Activated T-helper 17 cell treated with anti-CD3 and anti-CD28 coated beads, Interleukin-2, amount 50 U/mL, for 72 hours (primary cell): ENCODE data around the gene UBASH3A. TPM values are rescaled to one million over a fixed set of nuclear protein-coding genes. Genes with fewer than 3 reads are reported as not detected.

ENCODE experiments used
- ATAC-seq: fragments of 150-1000 bp; cut with Tn5 transposase; replicated peaks from 2 replicates; pipeline ENCODE4 v1.10.0; 2021; ENCODE audit warnings: mild to moderate bottlenecking, moderate library complexity
- H3K27ac Mint-ChIP-seq: one replicate; pipeline ENCODE4 v1.8.0; 2022; ENCODE audit warnings: mixed read lengths
- H3K27me3 Mint-ChIP-seq: one replicate; pipeline ENCODE4 v1.8.0; 2022; ENCODE audit warnings: mixed read lengths
- H3K36me3 Mint-ChIP-seq: one replicate; pipeline ENCODE4 v1.8.0; 2022; ENCODE audit warnings: low read depth, mild to moderate bottlenecking, mixed read lengths
- H3K4me1 Mint-ChIP-seq: one replicate; pipeline ENCODE4 v1.8.0; 2022; ENCODE audit warnings: mixed read lengths
- H3K4me3 Mint-ChIP-seq: one replicate; pipeline ENCODE4 v1.8.0; 2022; ENCODE audit warnings: mild to moderate bottlenecking, mixed read lengths
- H3K9me3 Mint-ChIP-seq: one replicate; pipeline ENCODE4 v1.8.0; 2022; ENCODE audit warnings: mixed read lengths
- total RNA-seq, 2 donors: library from RNA; stranded (reverse); gene quantifications; one replicate each; pipeline ENCODE4 v1.2.3, GENCODE V29; 2022

The UBASH3A gene
- total RNA-seq, 2 donors from 2014 or later, result 28.3 to 42.1 TPM

DNA sequence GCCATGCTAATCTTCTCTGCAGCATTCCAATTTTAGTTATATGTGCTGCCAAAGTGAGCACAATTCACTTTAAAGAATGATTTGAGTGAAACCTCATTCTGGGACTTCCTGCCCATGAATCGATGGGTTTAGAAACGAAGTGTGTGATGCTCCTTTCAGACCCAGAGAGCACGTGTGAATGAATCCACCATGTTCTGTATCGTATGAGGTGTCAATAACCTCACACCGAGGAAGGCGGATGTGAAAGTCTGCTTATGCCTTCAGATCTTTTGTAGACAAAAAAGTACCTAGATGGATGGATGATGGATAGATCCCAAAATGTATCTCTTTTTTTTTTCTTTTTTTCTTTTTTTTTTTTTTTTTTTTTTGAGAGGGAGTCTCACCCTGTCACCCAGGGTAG is 13.8 kb downstream of the UBASH3A start:
- ATAC-seq, result peak; percentile 32
- Mint-ChIP-seq H3K9me3 (no peaks in the 10 kb centered on the region), H3K4me1 (peaks cover 66% of the 10 kb centered on the region), H3K36me3 (no peaks in the 10 kb centered on the region), H3K27me3 (no peaks in the 10 kb centered on the region), H3K4me3 (no peak overlapping the region), H3K27ac (peak overlapping the region; percentile 69)

DNA sequence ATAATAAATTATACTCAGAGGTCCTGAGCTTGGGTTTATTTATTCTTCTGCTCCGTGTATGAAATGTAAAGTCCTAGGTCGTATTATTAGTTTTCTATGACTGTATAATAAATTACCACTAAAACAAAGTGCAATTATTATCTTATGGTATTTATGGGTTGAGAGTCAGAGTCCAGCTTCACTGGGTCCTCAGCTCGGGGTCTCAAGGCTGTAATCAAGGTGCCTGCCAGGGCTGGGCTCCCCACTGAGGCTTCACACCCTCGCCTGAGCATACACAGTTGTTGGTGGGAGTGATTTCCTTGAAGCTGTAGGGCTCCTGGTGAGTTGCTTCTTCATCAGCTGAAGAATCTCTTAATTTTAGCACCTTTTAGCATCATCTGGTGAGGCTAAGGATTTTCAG is 15.2 kb downstream of the UBASH3A start:
- no peak overlapping the region for H3K27ac Mint-ChIP-seq

DNA sequence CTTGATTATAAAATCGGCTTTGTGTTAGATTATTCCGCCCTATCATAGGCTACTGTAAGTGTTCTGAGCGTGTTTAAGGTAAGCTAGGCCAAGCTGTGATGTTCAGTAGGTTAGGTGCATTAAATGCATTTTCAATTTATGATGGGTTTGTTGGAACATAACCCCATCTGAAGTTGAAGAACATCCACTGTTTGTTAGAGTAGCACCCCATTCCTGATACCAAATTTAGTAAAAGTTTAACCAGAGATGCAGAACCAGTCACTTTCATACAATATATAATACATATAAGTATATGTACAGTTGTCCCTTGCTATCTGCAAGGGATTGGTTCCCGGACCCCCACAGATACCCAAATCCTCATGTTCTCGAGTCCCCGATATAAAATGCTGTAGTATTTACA is 16.1 kb downstream of the UBASH3A start:
- Mint-ChIP-seq H3K27ac (no peak overlapping the region), H3K4me1 (peaks cover 73% of the 10 kb centered on the region), H3K9me3 (no peaks in the 10 kb centered on the region), H3K36me3 (no peaks in the 10 kb centered on the region), H3K27me3 (no peaks in the 10 kb centered on the region), H3K4me3 (no peak overlapping the region)
- ATAC-seq, result no peak

More for the DNA sequence above, 15.2 kb downstream of the UBASH3A start:
- Mint-ChIP-seq H3K4me1 (peaks cover 71% of the 10 kb centered on the region), H3K9me3 (no peaks in the 10 kb centered on the region), H3K27me3 (no peaks in the 10 kb centered on the region), H3K36me3 (no peaks in the 10 kb centered on the region), H3K4me3 (no peak overlapping the region)
- ATAC-seq, result no peak

DNA sequence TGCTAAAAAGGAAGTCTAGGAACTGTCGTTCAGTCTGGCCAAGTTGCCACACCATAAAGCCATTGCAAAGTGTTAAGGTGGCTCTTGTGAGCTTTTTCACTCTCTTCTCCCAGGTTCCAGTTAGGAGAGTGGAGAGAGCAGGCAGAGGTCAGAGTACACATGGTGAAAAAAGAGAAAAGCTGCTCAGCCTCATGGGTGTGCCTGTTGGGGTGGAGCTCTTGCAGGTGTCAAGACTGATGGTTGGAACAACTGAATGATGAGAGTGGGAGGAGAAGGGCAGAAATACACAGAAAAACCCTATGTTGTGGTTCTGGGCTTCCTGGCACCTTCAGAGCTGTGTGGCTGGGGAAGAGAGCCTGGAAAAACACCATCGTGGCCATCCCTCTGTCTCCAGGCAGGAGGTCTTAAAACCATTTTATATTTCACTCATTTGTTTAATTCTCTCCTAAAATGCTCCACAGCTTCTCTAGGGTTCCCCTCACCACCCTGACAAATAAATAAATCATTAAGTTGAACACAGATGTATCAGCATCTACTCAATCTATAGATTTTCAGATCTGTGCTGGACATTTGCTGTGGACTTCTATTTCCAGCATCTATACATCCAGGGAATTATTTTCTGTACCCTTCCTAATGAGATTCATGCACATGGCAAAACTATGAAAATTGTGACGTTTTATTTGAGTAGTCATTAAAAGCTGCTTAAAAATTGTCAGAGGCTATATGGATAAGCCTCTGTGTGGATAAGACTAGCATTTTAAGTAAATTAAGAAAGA is 17.5 kb downstream of the UBASH3A start:
- no peaks in the 10 kb centered on the region for H3K27me3 Mint-ChIP-seq
- no peaks in the 10 kb centered on the region for H3K36me3 Mint-ChIP-seq
- H3K4me3 Mint-ChIP-seq, result peak overlapping the region; percentile 76
- peak; percentile 52 for ATAC-seq
- peaks cover 82% of the 10 kb centered on the region for H3K4me1 Mint-ChIP-seq
- H3K27ac Mint-ChIP-seq, result peak overlapping the region; percentile 87
- no peaks in the 10 kb centered on the region for H3K9me3 Mint-ChIP-seq

DNA sequence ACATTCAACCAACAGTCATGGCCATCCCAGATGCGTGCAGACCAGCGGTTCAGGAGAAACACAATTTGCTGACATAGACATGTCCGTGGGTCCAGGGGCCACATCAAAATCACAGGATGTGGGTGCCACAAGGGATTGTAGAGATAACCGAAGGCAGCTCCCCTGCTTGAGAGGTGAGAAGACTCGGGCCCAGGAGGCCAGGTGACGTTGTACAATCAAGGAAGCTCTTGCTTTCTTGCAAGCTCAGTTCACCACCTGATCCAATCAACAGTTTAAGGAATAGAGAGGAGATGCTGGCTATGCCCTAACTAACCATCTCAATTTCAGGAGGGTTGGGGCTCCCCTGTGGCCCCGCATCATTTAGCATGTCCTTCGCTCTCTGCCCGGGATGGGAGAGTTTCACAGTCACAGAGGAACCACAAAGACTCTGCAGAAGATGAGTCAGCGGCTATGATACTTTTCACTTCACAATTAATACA is 19.5 kb downstream of the UBASH3A start:
- Mint-ChIP-seq H3K27ac (peak overlapping the region; percentile 87), H3K9me3 (no peaks in the 10 kb centered on the region), H3K27me3 (no peaks in the 10 kb centered on the region), H3K36me3 (no peaks in the 10 kb centered on the region), H3K4me3 (peak overlapping the region; percentile 76), H3K4me1 (peaks cover 79% of the 10 kb centered on the region)
- ATAC-seq, result peak; percentile 69

DNA sequence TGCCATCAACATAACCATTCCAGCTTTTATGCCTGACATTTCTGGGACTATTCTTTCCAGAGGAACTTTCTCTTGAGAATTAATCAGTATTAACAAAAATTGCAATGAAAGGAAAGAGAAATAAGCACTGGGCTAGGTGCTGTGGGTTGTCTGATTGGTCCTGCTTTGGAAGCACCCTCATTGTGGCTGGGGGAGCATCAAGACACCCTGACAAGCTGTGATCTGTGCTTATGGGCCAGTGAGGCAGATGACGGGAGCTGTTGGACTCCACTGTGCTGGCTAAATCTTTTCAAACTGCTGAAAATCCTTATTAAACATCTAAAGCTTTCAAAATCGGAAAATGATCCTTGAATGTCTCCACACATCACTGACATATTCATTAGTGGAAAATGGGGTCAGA is 20.0 kb downstream of the UBASH3A start:
- ATAC-seq, result no peak
- peak overlapping the region; percentile 87 for H3K27ac Mint-ChIP-seq
- H3K4me3 Mint-ChIP-seq, result peak overlapping the region; percentile 76
- peaks cover 3% of the 10 kb centered on the region for H3K36me3 Mint-ChIP-seq
- no peaks in the 10 kb centered on the region for H3K27me3 Mint-ChIP-seq
- no peaks in the 10 kb centered on the region for H3K9me3 Mint-ChIP-seq
- peaks cover 75% of the 10 kb centered on the region for H3K4me1 Mint-ChIP-seq

DNA sequence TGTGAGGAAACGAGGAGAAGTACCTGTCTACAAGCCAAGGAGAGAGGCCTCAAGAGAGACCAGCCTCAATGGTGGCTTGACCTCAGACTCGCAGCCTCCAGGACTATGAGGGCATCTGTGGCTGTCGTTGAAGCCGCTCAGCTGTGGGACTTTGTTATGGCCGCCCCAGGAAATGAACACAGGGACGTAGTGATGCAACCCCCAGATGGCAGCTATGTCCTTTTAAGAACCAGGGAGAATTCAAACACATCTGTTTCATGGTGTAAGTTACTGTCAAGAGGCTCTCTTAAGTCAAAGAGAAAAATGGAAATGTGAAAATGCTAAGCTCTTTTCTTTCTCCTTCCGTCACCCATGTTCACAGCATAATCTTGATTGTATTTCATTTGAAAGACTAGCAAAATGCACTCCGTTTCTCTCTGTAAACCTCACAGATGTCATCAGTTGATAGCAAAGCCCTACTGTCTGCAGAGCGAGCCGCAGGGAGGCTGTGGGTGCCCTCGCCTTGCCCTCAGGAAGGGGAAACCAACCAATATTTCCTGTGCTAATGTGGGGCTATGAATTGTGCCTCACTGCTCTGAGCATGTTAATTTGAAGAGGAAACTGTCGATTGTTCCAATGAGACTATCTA is 21.3 kb downstream of the UBASH3A start:
- Mint-ChIP-seq H3K36me3 (peaks cover 16% of the 10 kb centered on the region), H3K4me3 (peak overlapping the region; percentile 76), H3K27ac (peak overlapping the region; percentile 88), H3K4me1 (peaks cover 63% of the 10 kb centered on the region), H3K9me3 (no peaks in the 10 kb centered on the region), H3K27me3 (no peaks in the 10 kb centered on the region)
- ATAC-seq, result peak; percentile 66

DNA sequence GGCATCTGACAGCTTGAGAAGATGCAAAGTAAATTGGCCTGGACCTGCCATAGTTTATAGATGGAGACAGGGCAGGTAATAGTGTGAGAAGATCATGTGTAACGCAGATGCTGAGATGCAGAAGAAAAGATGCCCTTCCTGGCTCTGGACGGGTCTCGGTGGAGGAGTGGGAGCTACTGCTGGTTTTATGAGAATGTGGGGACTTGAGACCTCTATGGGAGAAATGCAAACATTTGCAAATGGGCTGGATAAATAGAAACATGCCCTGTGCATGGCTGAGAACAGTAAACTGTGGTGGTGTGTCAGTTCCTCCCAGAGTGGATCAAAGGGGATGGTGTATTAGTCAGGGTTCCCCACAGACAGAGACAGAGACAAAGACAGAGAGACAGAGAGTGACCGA is 21.9 kb downstream of the UBASH3A start:
- Mint-ChIP-seq H3K4me3 (peak overlapping the region; percentile 76), H3K36me3 (peaks cover 17% of the 10 kb centered on the region), H3K9me3 (no peaks in the 10 kb centered on the region), H3K27ac (peak overlapping the region; percentile 88), H3K27me3 (no peaks in the 10 kb centered on the region), H3K4me1 (peaks cover 58% of the 10 kb centered on the region)
- peak; percentile 72 for ATAC-seq

DNA sequence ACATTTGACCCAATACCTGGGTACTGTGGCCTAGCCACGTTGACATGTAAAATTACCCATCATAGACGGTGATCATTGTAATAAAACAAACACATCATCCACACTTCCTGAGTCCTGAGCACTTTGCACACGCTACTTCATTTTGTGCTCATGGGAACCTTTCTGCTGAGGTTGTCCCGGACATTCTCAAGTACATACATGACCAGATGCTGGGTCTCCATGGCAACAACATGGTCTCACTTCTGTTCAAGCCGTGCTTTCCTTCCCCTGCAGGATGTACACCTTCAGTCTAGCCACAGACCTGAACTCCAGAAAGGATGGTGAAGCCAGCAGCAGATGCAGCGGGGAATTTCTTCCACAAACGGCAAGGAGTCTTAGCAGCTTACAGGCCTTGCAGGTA is 22.7 kb downstream of the UBASH3A start:
- peaks cover 21% of the 10 kb centered on the region for H3K36me3 Mint-ChIP-seq
- ATAC-seq, result no peak
- H3K4me1 Mint-ChIP-seq, result peaks cover 50% of the 10 kb centered on the region
- no peaks in the 10 kb centered on the region for H3K9me3 Mint-ChIP-seq
- H3K4me3 Mint-ChIP-seq, result peak overlapping the region; percentile 76
- no peak overlapping the region for H3K27ac Mint-ChIP-seq
- no peaks in the 10 kb centered on the region for H3K27me3 Mint-ChIP-seq

DNA sequence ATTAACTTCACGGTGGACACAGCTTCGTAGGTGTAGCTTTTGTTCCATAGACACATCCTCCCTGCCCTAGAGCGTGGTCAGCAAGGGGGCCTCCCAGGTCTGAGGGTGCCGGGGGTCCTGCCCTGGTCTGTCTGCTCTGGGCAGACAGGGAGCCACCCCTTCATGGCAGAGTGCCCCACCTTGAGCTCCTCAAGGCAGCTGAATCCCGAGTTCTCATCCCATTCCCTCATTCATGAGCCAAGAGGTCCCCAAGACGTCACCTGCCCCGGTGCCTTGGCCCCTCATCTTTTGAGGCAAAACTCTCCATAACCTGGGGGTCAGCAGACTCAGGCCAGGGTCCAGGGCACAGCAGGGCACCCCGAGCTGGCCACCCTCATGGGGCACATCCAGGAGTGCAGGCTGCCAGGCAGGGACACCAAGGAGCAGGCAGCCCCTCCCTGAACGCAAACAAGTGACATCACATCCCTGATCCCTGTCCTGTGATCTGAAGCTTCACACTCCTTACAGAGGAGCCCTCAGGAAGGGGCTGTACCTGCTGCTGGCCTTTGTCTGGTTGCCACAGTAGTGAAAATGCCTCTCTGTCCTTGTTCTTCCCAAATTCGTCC is 23.3 kb downstream of the UBASH3A start:
- Mint-ChIP-seq H3K4me3 (peak overlapping the region; percentile 76), H3K36me3 (peaks cover 27% of the 10 kb centered on the region), H3K9me3 (no peaks in the 10 kb centered on the region), H3K4me1 (peaks cover 44% of the 10 kb centered on the region), H3K27ac (no peak overlapping the region), H3K27me3 (no peaks in the 10 kb centered on the region)
- ATAC-seq, result no peak

DNA sequence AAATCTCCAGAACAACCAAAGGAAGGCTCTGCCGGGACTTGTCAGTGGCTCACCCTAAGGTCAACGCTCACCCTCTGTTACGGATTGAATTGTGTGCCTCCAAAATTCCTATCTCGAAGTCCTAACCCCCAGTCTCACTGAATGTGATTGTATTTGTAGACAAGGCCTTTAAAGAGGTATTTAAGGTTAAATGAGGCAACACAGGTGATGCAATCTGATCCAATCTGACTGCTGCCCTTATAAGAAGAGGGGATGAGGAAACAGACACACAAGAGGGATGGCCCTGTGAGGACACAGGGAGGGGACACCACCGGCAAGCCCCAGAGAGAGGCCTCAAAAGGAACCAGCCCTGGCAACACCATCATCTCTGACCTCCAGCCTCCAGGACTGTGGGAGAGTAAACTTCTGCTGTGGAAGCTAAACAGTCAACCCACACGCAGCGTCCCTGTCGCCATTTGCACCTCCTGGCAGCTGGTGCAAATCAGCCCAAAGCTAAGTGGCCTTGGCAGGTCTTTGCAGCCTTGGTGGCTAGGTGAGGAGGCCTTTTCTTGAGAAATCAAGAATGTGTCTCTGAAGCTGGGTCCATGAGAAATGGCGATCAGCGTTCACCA is 24.2 kb downstream of the UBASH3A start:
- Mint-ChIP-seq H3K4me3 (no peak overlapping the region), H3K4me1 (peaks cover 39% of the 10 kb centered on the region), H3K27ac (no peak overlapping the region), H3K36me3 (peaks cover 36% of the 10 kb centered on the region), H3K27me3 (no peaks in the 10 kb centered on the region), H3K9me3 (no peaks in the 10 kb centered on the region)
- ATAC-seq, result no peak

DNA sequence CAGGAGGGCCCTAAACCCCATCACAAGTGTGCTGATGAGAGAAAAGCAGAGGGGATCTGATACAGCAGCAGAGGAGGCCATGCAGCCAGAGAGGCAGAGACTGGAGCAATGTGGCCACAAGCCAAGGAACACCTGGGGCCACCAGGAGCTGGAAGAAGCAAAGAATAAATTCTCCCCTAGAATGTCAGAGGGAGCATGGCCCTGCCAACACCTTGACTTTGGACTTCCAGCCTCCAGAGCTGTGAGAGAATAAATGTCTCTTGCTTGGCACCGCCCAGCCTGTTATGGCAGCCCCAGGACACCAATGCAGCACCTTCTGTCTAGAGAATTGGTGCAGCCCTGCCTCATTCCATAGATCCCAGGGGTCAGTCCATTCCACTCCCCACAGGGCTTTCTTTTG is 25.3 kb downstream of the UBASH3A start:
- no peak for ATAC-seq
- H3K27me3 Mint-ChIP-seq, result no peaks in the 10 kb centered on the region
- H3K4me3 Mint-ChIP-seq, result no peak overlapping the region
- no peaks in the 10 kb centered on the region for H3K9me3 Mint-ChIP-seq
- peaks cover 34% of the 10 kb centered on the region for H3K4me1 Mint-ChIP-seq
- peaks cover 47% of the 10 kb centered on the region for H3K36me3 Mint-ChIP-seq
- H3K27ac Mint-ChIP-seq, result no peak overlapping the region

DNA sequence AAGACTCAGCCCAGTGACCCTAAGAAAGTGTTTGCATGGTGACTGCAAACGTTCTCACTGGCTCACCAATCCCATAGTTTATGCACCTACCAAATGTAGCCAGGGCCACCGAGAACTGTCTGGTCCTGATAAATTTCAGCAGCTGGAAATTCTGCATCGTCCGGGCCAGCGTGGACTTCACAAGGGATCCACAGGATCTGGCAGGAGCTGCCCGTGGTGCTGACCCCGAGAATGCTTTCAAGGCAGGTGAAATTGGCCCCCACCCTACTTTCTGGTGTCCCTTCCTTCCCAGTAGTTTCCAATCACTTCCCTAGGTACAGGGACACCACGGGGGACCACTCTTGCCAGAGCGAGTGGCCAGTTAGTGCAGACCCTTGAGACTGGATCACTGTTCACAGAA is 26.2 kb downstream of the UBASH3A start:
- no peak for ATAC-seq
- Mint-ChIP-seq H3K9me3 (no peaks in the 10 kb centered on the region), H3K27me3 (no peaks in the 10 kb centered on the region), H3K36me3 (peaks cover 55% of the 10 kb centered on the region), H3K4me1 (peaks cover 31% of the 10 kb centered on the region), H3K27ac (no peak overlapping the region), H3K4me3 (no peak overlapping the region)

DNA sequence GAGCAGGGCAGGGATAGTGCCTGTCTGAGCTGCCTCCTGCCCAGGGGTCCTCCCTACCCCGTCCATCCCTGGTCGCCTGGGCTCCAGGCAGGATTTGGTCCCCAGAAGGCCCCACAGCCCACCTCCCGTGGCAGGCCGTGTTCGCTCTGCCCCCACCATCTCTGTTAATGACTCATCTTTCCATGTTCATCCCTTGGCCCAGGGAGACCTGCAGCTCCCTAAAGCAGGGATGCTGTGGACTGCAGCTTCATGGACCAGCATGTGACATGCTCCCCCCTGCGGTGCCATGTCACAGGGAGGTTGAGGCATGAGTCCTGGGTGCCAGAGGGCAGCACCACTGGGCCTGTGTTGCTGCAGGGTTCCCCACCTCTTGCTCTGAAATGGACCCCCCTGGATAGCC is 26.8 kb downstream of the UBASH3A start:
- H3K36me3 Mint-ChIP-seq, result peaks cover 62% of the 10 kb centered on the region
- H3K27me3 Mint-ChIP-seq, result no peaks in the 10 kb centered on the region
- H3K4me1 Mint-ChIP-seq, result peaks cover 31% of the 10 kb centered on the region
- no peak overlapping the region for H3K27ac Mint-ChIP-seq
- no peak for ATAC-seq
- H3K4me3 Mint-ChIP-seq, result no peak overlapping the region
- no peaks in the 10 kb centered on the region for H3K9me3 Mint-ChIP-seq
